Activated CD8-positive, alpha-beta T cell treated with anti-CD3 and anti-CD28 coated beads for 36 hours (primary cell): ENCODE results near the gene MCTP1. TPM values are rescaled to one million over a fixed set of nuclear protein-coding genes. Genes with fewer than 3 reads are reported as not detected.
A peak's percentile ranks its signal among the peaks of the same experiment; 100 is the strongest.
"Not testable (repeated sequence)": the region's sequence is repeated elsewhere in the genome, so short reads cannot be mapped to it uniquely, and the experiment has no call there.

Experiments
- ATAC-seq: fragments of 200-7000 bp; cut with Tn5 transposase; one replicate; pipeline ENCODE4 v1.10.0; 2021; ENCODE audit warnings: mild to moderate bottlenecking, moderate library complexity
- CTCF ChIA-PET: fragments of 350-600 bp; sonication (Branson Sonifier 250); formaldehyde crosslinking; loops from one replicate; lab custom pipeline; 2021; ENCODE audit warnings: antibody characterized with exemption; lab: Charles Lee
- POLR2A ChIA-PET: fragments of 350-600 bp; sonication (Branson Sonifier 250); formaldehyde crosslinking; loops from one replicate; lab custom pipeline; 2021; ENCODE audit warnings: antibody characterized with exemption; lab: Charles Lee
- DNase-seq: peaks from one replicate; pipeline ENCODE4 v3.0.0-alpha.2; 2020
- H3K27ac Mint-ChIP-seq: one replicate; pipeline ENCODE4 v1.8.0; 2021; ENCODE audit warnings: mild to moderate bottlenecking, mixed read lengths
- H3K27me3 Mint-ChIP-seq: one replicate; pipeline ENCODE4 v1.8.0; 2021; ENCODE audit warnings: mixed read lengths
- H3K36me3 Mint-ChIP-seq: one replicate; pipeline ENCODE4 v1.8.0; 2021; ENCODE audit warnings: low read depth, mixed read lengths
- H3K4me1 Mint-ChIP-seq: one replicate; pipeline ENCODE4 v1.8.0; 2021; ENCODE audit warnings: low read depth, mixed read lengths
- H3K4me3 Mint-ChIP-seq: one replicate; pipeline ENCODE4 v1.8.0; 2021; ENCODE audit warnings: mild to moderate bottlenecking, moderate library complexity, mixed read lengths
- H3K9me3 Mint-ChIP-seq: one replicate; pipeline ENCODE4 v1.8.0; 2021; ENCODE audit warnings: mixed read lengths
- intact Hi-C: fragments of 100-400 bp; cut with micrococcal nuclease; formaldehyde crosslinking; loops from one replicate; pipeline ENCODE4 v1.10.0; 2022
- total RNA-seq, 2 experiments: library from RNA; stranded (reverse); gene quantifications; one replicate each; pipeline ENCODE4 v1.2.3, GENCODE V29; 2021
- TF ChIP-seq, protein P1 (sequence below): fragments of 200-600 bp; IDR thresholded peaks from one replicate; pipeline ENCODE4 v1.8.0; 2022; ENCODE audit warnings: antibody characterized with exemption, mild to moderate bottlenecking

The MCTP1 gene
- total RNA-seq, 2 experiments from 2014 or later, result 0.20 to 0.40 TPM

DNA sequence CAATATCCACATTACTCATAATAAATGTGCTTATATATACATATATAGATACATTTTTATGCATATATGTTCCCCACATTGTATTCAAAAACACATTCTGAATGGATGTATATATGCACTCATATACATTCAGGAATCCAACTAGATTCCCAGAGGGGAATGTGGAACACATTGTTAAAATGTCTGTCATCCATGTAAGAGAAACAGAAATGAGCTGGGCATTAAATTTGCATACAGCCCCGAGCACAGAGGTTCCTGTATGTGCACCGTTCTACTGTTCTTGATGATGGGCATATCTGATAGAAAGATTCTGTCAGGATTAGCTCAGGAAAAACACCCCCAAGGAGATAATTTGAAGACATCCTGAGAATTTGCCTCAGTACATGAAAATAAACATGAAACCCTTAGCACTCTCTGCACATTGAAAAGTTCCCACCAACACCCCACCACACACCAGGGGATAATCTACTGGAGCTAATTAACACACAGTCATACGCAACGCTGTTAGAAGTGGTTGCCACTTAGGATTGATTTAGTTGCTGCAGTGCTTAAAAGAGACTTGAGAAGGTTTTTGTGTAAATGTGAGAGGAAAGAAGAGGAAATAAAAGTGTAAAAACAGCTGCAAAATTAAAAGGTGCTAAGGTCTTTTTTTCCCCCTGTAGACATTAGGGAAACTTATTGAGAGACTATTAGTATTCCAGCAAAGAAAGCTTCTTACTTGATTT, 443.1 kb downstream of the MCTP1 start:
- DNase-seq (no peak), ATAC-seq (no peak)
- H3K4me1 Mint-ChIP-seq, result peaks cover 3% of the 10 kb centered on the region
- ChIA-PET CTCF (interaction anchor here (1.1 to 2.4 kb wide), 5 partner anchors 9 to 38 kb away, joined by 3 to 11 read pairs (median 5); no protein-coding TSS in a partner anchor), POLR2A (no interaction called here)
- no peak overlapping the region for H3K4me3 Mint-ChIP-seq
- H3K9me3 Mint-ChIP-seq, result no peaks in the 10 kb centered on the region
- intact Hi-C loops, result no loop called here
- H3K36me3 Mint-ChIP-seq, result no peaks in the 10 kb centered on the region
- TF ChIP-seq, protein P1, sequence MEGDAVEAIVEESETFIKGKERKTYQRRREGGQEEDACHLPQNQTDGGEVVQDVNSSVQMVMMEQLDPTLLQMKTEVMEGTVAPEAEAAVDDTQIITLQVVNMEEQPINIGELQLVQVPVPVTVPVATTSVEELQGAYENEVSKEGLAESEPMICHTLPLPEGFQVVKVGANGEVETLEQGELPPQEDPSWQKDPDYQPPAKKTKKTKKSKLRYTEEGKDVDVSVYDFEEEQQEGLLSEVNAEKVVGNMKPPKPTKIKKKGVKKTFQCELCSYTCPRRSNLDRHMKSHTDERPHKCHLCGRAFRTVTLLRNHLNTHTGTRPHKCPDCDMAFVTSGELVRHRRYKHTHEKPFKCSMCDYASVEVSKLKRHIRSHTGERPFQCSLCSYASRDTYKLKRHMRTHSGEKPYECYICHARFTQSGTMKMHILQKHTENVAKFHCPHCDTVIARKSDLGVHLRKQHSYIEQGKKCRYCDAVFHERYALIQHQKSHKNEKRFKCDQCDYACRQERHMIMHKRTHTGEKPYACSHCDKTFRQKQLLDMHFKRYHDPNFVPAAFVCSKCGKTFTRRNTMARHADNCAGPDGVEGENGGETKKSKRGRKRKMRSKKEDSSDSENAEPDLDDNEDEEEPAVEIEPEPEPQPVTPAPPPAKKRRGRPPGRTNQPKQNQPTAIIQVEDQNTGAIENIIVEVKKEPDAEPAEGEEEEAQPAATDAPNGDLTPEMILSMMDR, result no peak
- peaks cover 1% of the 10 kb centered on the region for H3K27me3 Mint-ChIP-seq
- H3K27ac Mint-ChIP-seq, result no peak overlapping the region

DNA sequence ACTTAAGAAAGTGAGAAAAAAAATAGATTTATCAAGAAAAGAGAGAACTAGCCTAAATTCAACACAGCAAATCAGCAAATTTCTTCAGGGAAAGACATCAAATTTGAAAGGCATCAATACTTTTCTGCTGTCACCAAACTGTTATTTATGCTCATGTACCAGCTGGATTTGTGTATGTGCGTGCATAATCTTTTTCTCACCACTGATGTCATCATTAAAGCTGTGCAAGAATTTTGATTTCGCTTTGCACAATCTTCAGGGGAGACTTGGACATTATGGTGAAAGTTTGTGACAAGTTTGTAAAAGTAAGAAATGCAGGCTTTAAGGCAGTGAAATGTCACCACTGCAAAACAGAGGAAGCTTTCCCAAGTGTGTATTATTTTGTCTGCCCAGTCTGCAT, 451.0 kb downstream of the MCTP1 start:
- H3K4me3 Mint-ChIP-seq, result no peak overlapping the region
- H3K27ac Mint-ChIP-seq, result no peak overlapping the region
- no peaks in the 10 kb centered on the region for H3K36me3 Mint-ChIP-seq
- CTCF ChIA-PET, result interaction anchor here (1.4 to 4.1 kb wide), 2 partner anchors 16 to 23 kb away, joined by 3 to 14 read pairs; no protein-coding TSS in a partner anchor
- no peaks in the 10 kb centered on the region for H3K9me3 Mint-ChIP-seq
- DNase-seq, result no peak
- TF ChIP-seq, protein P1, result no peak
- no peaks in the 10 kb centered on the region for H3K27me3 Mint-ChIP-seq
- intact Hi-C loops, result no loop called here
- POLR2A ChIA-PET, result no interaction called here
- no peak for ATAC-seq
- H3K4me1 Mint-ChIP-seq, result peaks cover 9% of the 10 kb centered on the region

- POLR2A ChIA-PET, result interaction anchor here (1.2 to 1.5 kb wide), 2 partner anchors 12 to 16 kb away, joined by 3 to 4 read pairs; no protein-coding TSS in a partner anchor
- Mint-ChIP-seq H3K27ac (no peak overlapping the region), H3K27me3 (peaks cover 2% of the 10 kb centered on the region), H3K9me3 (no peaks in the 10 kb centered on the region), H3K4me1 (peaks cover 9% of the 10 kb centered on the region), H3K36me3 (no peaks in the 10 kb centered on the region), H3K4me3 (no peak overlapping the region)
- intact Hi-C loops, result no loop called here
- ATAC-seq, result peak; percentile 37
- CTCF ChIA-PET, result interaction anchor here (1.8 to 4.1 kb wide), 4 partner anchors 17 to 95 kb away, joined by 7 to 14 read pairs (median 8); no protein-coding TSS in a partner anchor
- TF ChIP-seq, protein P1, result no peak
- no peak for DNase-seq
Measured at GRCh38 chr5:94832685-94833084, 452.2 kb downstream of the MCTP1 start.

DNA sequence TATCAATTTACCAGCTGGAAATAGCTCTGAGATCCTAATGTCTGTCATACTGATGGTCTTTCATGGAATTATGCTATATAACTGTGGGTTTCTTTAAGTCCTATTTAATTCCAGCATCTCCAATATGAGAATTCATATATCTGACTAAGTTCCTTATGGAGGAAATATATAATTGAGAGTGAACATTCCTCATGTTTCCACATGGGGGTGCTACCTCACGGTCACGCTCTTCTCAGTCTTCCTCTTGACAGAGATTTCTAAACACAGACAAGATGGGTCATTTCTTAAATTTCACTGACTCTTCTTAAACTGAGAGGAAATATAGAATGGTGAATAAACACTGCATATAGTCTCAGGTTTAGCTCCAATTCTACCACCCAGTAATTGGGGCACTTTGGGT, 454.4 kb downstream of the MCTP1 start:
- ChIA-PET CTCF (interaction anchor here (1.2 to 4.1 kb wide), 5 partner anchors 11 to 305 kb away, joined by 3 to 14 read pairs (median 4); no protein-coding TSS in a partner anchor), POLR2A (no interaction called here)
- H3K4me1 Mint-ChIP-seq, result peaks cover 5% of the 10 kb centered on the region
- DNase-seq (no peak), ATAC-seq (no peak)
- intact Hi-C loops, result no loop called here
- no peak overlapping the region for H3K27ac Mint-ChIP-seq
- H3K4me3 Mint-ChIP-seq, result no peak overlapping the region
- H3K36me3 Mint-ChIP-seq, result no peaks in the 10 kb centered on the region
- TF ChIP-seq, protein P1, result peak; percentile 40
- H3K27me3 Mint-ChIP-seq, result peaks cover 2% of the 10 kb centered on the region
- H3K9me3 Mint-ChIP-seq, result no peaks in the 10 kb centered on the region

DNA sequence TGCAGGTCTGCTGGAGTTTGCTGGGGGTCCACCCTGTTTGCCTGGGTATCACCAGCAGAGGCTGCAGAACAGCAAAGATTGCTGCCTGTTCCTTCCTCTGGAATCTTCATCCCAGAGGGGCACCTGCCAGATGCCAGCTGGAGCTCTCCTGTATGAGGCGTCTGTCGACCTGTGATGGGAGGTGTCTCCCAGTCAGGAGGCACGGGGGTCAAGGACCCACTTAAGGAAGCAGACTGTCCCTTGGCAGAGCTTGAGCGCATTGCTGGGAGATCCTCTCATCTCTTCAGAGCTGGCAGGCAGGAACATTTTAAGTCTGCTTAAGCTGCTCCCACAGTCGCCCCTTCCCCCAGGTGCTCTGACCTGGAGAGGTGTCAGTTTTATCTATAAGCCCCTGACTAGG, 456.7 kb downstream of the MCTP1 start:
- H3K4me3 Mint-ChIP-seq, ATAC-seq, H3K9me3 Mint-ChIP-seq, H3K27me3 Mint-ChIP-seq, POLR2A ChIA-PET, H3K27ac Mint-ChIP-seq, H3K4me1 Mint-ChIP-seq, DNase-seq, intact Hi-C loops, H3K36me3 Mint-ChIP-seq: not testable (repeated sequence)
- CTCF ChIA-PET, result interaction anchor here (1.4 kb wide), 1 partner anchor 8 kb away, joined by 4 read pairs; no protein-coding TSS in a partner anchor
